Measurements from ENCODE around the gene RAI14.

- TF ChIP-seq, protein P1, sequence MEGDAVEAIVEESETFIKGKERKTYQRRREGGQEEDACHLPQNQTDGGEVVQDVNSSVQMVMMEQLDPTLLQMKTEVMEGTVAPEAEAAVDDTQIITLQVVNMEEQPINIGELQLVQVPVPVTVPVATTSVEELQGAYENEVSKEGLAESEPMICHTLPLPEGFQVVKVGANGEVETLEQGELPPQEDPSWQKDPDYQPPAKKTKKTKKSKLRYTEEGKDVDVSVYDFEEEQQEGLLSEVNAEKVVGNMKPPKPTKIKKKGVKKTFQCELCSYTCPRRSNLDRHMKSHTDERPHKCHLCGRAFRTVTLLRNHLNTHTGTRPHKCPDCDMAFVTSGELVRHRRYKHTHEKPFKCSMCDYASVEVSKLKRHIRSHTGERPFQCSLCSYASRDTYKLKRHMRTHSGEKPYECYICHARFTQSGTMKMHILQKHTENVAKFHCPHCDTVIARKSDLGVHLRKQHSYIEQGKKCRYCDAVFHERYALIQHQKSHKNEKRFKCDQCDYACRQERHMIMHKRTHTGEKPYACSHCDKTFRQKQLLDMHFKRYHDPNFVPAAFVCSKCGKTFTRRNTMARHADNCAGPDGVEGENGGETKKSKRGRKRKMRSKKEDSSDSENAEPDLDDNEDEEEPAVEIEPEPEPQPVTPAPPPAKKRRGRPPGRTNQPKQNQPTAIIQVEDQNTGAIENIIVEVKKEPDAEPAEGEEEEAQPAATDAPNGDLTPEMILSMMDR (IDR thresholded peaks at IDR 0.05; ENCODE audit: insufficient read depth, low read depth, low read length), result no peak
- no peak for TF ChIP-seq EZH2 (IDR thresholded peaks at IDR 0.05; ENCODE audit: insufficient read depth, low read length)
These were observed 30.9 kb upstream of the RAI14 start for GRCh38 chr5:34625246-34625645.

Data from astrocyte (in vitro differentiated cells and primary cell).